ENCODE data around the gene PTPRD. TPM values are rescaled to one million over a fixed set of nuclear protein-coding genes. Genes with fewer than 3 reads are reported as not detected.
A peak's percentile ranks its signal among the peaks of the same experiment; 100 is the strongest.

Gene PTPRD
- total and polyA plus RNA-seq, 2 experiments from 2014 or later = 11.5 to 58.0 TPM

GRCh38 chr9:8660383-8660782 is 1952.4 kb downstream of the PTPRD start:
- Histone ChIP-seq H3K36me3 (ENCODE audit: insufficient read depth) (no peaks in the 10 kb centered on the region), H3K4me1 (ENCODE audit: insufficient read depth) (peaks cover 9% of the 10 kb centered on the region; the same call in 1 of the 2 replicates), H3K27ac (ENCODE audit: low read depth) (no peak overlapping the region), H3K79me2 (replicated peaks; ENCODE audit: insufficient read depth) (no peaks in the 10 kb centered on the region), H3K4me2 (no peak overlapping the region), H3K4me3 (no peak overlapping the region), H3F3A (replicated peaks; ENCODE audit: low read depth) (no peaks in the 10 kb centered on the region), H4K20me1 (replicated peaks; ENCODE audit: insufficient read depth) (no peaks in the 10 kb centered on the region), H3K27me3 (ENCODE audit: insufficient read depth) (no peaks in the 10 kb centered on the region), H3K9me2 (ENCODE audit: insufficient read depth) (no peaks in the 10 kb centered on the region), H2AFZ (no peak overlapping the region)
- H3K9me3 Mint-ChIP-seq = peaks cover 6% of the 10 kb centered on the region; the same call in 2 of the 3 replicates
- TF ChIP-seq EZH2phosphoT487 (IDR thresholded peaks at IDR 0.05; ENCODE audit: unreplicated experiment) (no peak), ETS1 (IDR thresholded peaks at IDR 0.05) (no peak), POLR2AphosphoS5 (IDR thresholded peaks at IDR 0.05; ENCODE audit: low read depth) (no peak), STAT1 (IDR thresholded peaks at IDR 0.05; ENCODE audit: unreplicated experiment) (no peak), NANOG (IDR thresholded peaks at IDR 0.05; ENCODE audit: borderline replicate concordance) (no peak), ZNF114 (CRISPR knock-in tag; IDR thresholded peaks at IDR 0.05) (no peak), JUNB (IDR thresholded peaks at IDR 0.05; ENCODE audit: unreplicated experiment) (no peak), CREB1 (CRISPR knock-in tag; IDR thresholded peaks at IDR 0.05; ENCODE audit: low read depth) (no peak), EZH2 (IDR thresholded peaks at IDR 0.05; ENCODE audit: low read depth, unreplicated experiment) (no peak), ZNF331 (CRISPR knock-in tag; IDR thresholded peaks at IDR 0.05; ENCODE audit: low read depth) (no peak)
- TF ChIP-seq, protein P1, sequence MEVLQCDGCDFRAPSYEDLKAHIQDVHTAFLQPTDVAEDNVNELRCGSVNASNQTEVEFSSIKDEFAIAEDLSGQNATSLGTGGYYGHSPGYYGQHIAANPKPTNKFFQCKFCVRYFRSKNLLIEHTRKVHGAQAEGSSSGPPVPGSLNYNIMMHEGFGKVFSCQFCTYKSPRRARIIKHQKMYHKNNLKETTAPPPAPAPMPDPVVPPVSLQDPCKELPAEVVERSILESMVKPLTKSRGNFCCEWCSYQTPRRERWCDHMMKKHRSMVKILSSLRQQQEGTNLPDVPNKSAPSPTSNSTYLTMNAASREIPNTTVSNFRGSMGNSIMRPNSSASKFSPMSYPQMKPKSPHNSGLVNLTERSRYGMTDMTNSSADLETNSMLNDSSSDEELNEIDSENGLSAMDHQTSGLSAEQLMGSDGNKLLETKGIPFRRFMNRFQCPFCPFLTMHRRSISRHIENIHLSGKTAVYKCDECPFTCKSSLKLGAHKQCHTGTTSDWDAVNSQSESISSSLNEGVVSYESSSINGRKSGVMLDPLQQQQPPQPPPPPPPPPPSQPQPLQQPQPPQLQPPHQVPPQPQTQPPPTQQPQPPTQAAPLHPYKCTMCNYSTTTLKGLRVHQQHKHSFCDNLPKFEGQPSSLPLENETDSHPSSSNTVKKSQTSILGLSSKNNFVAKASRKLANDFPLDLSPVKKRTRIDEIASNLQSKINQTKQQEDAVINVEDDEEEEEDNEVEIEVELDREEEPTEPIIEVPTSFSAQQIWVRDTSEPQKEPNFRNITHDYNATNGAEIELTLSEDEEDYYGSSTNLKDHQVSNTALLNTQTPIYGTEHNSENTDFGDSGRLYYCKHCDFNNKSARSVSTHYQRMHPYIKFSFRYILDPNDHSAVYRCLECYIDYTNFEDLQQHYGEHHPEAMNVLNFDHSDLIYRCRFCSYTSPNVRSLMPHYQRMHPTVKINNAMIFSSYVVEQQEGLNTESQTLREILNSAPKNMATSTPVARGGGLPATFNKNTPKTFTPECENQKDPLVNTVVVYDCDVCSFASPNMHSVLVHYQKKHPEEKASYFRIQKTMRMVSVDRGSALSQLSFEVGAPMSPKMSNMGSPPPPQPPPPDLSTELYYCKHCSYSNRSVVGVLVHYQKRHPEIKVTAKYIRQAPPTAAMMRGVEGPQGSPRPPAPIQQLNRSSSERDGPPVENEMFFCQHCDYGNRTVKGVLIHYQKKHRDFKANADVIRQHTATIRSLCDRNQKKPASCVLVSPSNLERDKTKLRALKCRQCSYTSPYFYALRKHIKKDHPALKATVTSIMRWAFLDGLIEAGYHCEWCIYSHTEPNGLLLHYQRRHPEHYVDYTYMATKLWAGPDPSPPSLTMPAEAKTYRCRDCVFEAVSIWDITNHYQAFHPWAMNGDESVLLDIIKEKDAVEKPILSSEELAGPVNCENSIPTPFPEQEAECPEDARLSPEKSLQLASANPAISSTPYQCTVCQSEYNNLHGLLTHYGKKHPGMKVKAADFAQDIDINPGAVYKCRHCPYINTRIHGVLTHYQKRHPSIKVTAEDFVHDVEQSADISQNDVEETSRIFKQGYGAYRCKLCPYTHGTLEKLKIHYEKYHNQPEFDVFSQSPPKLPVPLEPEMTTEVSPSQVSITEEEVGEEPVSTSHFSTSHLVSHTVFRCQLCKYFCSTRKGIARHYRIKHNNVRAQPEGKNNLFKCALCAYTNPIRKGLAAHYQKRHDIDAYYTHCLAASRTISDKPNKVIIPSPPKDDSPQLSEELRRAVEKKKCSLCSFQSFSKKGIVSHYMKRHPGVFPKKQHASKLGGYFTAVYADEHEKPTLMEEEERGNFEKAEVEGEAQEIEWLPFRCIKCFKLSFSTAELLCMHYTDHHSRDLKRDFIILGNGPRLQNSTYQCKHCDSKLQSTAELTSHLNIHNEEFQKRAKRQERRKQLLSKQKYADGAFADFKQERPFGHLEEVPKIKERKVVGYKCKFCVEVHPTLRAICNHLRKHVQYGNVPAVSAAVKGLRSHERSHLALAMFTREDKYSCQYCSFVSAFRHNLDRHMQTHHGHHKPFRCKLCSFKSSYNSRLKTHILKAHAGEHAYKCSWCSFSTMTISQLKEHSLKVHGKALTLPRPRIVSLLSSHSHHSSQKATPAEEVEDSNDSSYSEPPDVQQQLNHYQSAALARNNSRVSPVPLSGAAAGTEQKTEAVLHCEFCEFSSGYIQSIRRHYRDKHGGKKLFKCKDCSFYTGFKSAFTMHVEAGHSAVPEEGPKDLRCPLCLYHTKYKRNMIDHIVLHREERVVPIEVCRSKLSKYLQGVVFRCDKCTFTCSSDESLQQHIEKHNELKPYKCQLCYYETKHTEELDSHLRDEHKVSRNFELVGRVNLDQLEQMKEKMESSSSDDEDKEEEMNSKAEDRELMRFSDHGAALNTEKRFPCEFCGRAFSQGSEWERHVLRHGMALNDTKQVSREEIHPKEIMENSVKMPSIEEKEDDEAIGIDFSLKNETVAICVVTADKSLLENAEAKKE (CRISPR knock-in tag; IDR thresholded peaks at IDR 0.05) = no peak
- TF ChIP-seq, protein P2, sequence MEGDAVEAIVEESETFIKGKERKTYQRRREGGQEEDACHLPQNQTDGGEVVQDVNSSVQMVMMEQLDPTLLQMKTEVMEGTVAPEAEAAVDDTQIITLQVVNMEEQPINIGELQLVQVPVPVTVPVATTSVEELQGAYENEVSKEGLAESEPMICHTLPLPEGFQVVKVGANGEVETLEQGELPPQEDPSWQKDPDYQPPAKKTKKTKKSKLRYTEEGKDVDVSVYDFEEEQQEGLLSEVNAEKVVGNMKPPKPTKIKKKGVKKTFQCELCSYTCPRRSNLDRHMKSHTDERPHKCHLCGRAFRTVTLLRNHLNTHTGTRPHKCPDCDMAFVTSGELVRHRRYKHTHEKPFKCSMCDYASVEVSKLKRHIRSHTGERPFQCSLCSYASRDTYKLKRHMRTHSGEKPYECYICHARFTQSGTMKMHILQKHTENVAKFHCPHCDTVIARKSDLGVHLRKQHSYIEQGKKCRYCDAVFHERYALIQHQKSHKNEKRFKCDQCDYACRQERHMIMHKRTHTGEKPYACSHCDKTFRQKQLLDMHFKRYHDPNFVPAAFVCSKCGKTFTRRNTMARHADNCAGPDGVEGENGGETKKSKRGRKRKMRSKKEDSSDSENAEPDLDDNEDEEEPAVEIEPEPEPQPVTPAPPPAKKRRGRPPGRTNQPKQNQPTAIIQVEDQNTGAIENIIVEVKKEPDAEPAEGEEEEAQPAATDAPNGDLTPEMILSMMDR (conservative IDR thresholded peaks at IDR 0.05; ENCODE audit: low read depth in 2 of 2) = no peak
- TF ChIP-seq, protein P3, sequence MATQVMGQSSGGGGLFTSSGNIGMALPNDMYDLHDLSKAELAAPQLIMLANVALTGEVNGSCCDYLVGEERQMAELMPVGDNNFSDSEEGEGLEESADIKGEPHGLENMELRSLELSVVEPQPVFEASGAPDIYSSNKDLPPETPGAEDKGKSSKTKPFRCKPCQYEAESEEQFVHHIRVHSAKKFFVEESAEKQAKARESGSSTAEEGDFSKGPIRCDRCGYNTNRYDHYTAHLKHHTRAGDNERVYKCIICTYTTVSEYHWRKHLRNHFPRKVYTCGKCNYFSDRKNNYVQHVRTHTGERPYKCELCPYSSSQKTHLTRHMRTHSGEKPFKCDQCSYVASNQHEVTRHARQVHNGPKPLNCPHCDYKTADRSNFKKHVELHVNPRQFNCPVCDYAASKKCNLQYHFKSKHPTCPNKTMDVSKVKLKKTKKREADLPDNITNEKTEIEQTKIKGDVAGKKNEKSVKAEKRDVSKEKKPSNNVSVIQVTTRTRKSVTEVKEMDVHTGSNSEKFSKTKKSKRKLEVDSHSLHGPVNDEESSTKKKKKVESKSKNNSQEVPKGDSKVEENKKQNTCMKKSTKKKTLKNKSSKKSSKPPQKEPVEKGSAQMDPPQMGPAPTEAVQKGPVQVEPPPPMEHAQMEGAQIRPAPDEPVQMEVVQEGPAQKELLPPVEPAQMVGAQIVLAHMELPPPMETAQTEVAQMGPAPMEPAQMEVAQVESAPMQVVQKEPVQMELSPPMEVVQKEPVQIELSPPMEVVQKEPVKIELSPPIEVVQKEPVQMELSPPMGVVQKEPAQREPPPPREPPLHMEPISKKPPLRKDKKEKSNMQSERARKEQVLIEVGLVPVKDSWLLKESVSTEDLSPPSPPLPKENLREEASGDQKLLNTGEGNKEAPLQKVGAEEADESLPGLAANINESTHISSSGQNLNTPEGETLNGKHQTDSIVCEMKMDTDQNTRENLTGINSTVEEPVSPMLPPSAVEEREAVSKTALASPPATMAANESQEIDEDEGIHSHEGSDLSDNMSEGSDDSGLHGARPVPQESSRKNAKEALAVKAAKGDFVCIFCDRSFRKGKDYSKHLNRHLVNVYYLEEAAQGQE (IDR thresholded peaks at IDR 0.05; ENCODE audit: unreplicated experiment) = no peak
- H3K27ac Mint-ChIP-seq = peak overlapping the region; percentile 65; the same call in 1 of the 2 replicates
- peaks cover 8% of the 10 kb centered on the region; the same call in 2 of the 3 replicates for H3K4me1 Mint-ChIP-seq
- DNase-seq (ENCODE audit: low spot score) = no peak
- H3K27me3 Mint-ChIP-seq (ENCODE audit: insufficient read depth, low read depth, poor library complexity) = peaks cover 8% of the 10 kb centered on the region
- ATAC-seq = no peak
- no peak overlapping the region for H3K4me3 Mint-ChIP-seq
- H3K36me3 Mint-ChIP-seq (ENCODE audit: low read depth) = peaks cover 4% of the 10 kb centered on the region; the same call in 1 of the 3 replicates
